ENCODE measurements around the gene PIGN.

The PIGN gene

GRCh38 chr18:62105376-62105775 lies 81.5 kb downstream of the PIGN start:
- no peak for DNase-seq

GRCh38 chr18:62102221-62102620 lies 84.6 kb downstream of the PIGN start:
- no peak for DNase-seq

GRCh38 chr18:62101321-62101721 lies 85.5 kb downstream of the PIGN start:
- no peak for DNase-seq

GRCh38 chr18:62098960-62099359 lies 87.9 kb downstream of the PIGN start:
- no peak for DNase-seq

- no peak for DNase-seq
These were observed 89.2 kb downstream of the PIGN start for GRCh38 chr18:62097698-62098097.

- DNase-seq: no peak
These were observed 95.3 kb downstream of the PIGN start for GRCh38 chr18:62091487-62092120.

GRCh38 chr18:62089174-62089573 lies 97.7 kb downstream of the PIGN start:
- DNase-seq: no peak

- peak; percentile 20 for DNase-seq
These were observed 98.7 kb downstream of the PIGN start for GRCh38 chr18:62088156-62088555.

- DNase-seq: no peak
These were observed 101.1 kb downstream of the PIGN start for GRCh38 chr18:62085756-62086155.

GRCh38 chr18:62081761-62082294 lies 105.0 kb downstream of the PIGN start:
- no peak for DNase-seq

GRCh38 chr18:62081248-62081647 lies 105.6 kb downstream of the PIGN start:
- DNase-seq: no peak

- DNase-seq: no peak
These were observed 106.5 kb downstream of the PIGN start for GRCh38 chr18:62080172-62080900.

GRCh38 chr18:62073461-62074281 lies 113.2 kb downstream of the PIGN start:
- DNase-seq: no peak

- DNase-seq: no peak
These were observed 114.5 kb downstream of the PIGN start for GRCh38 chr18:62072370-62072769.

GRCh38 chr18:62071071-62071470 lies 115.8 kb downstream of the PIGN start:
- DNase-seq: no peak

- DNase-seq: no peak
These were observed 116.6 kb downstream of the PIGN start for GRCh38 chr18:62070302-62070701.

GRCh38 chr18:62069556-62069955 lies 117.3 kb downstream of the PIGN start:
- no peak for DNase-seq

- no peak for DNase-seq
These were observed 120.6 kb downstream of the PIGN start for GRCh38 chr18:62066102-62066818.

- DNase-seq: no peak
These were observed 122.5 kb downstream of the PIGN start for GRCh38 chr18:62064361-62064760.

- no peak for DNase-seq
These were observed 124.9 kb downstream of the PIGN start for GRCh38 chr18:62061821-62062478.

- DNase-seq: no peak
These were observed 126.0 kb downstream of the PIGN start for GRCh38 chr18:62060820-62061219.

- no peak for DNase-seq
These were observed 131.8 kb downstream of the PIGN start for GRCh38 chr18:62054929-62055498.

Data from CD4-positive, alpha-beta T cell treated with Interleukin-4 for 4 hours (primary cell).